Naive B cell (primary cell): ENCODE data around the gene DOC2A. TPM values are rescaled to one million over a fixed set of nuclear protein-coding genes. Genes with fewer than 3 reads are reported as not detected.
"Not testable (repeated sequence)": the region's sequence is repeated elsewhere in the genome, so short reads cannot be mapped to it uniquely, and the experiment has no call there.

Experiments used
- ATAC-seq, 2 donors: fragments of 150-1000 bp; cut with Tn5 transposase; 2 replicates each; pipeline ENCODE4 v1.10.0; 2021; ENCODE audit warnings: low read depth in 2 of 2, mild to moderate bottlenecking in 2 of 2, moderate library complexity in 2 of 2
- DNase-seq: peaks from one replicate; pipeline ENCODE4 v3.0.0; 2022
- H3K27ac Mint-ChIP-seq, 6 donors: one replicate each; pipeline ENCODE4 v1.8.0; 2020 to 2022; ENCODE audit warnings: mild to moderate bottlenecking in 6 of 6, mixed read lengths in 6 of 6, moderate library complexity in 5 of 6, inconsistent platforms in 2 of 6
- H3K27me3 Mint-ChIP-seq, 3 donors: one replicate each; pipeline ENCODE4 v1.8.0; 2021 to 2022; ENCODE audit warnings: mixed read lengths in 3 of 3, mild to moderate bottlenecking in 1 of 3
- H3K36me3 Mint-ChIP-seq, 2 donors: one replicate each; pipeline ENCODE4 v1.8.0; 2020 to 2022; ENCODE audit warnings: mixed read lengths in 2 of 2, inconsistent platforms in 1 of 2, mild to moderate bottlenecking in 1 of 2
- H3K4me1 Mint-ChIP-seq, 3 donors: one replicate each; pipeline ENCODE4 v1.8.0; 2020 to 2022; ENCODE audit warnings: mixed read lengths in 3 of 3, inconsistent platforms in 1 of 3, mild to moderate bottlenecking in 1 of 3, moderate library complexity in 1 of 3
- H3K4me3 Mint-ChIP-seq, 8 donors: one replicate each; pipeline ENCODE4 v1.8.0; 2020 to 2022; ENCODE audit warnings: mild to moderate bottlenecking in 8 of 8, mixed read lengths in 8 of 8, moderate library complexity in 8 of 8, inconsistent platforms in 2 of 8
- H3K9me3 Mint-ChIP-seq, 7 donors: one replicate each; pipeline ENCODE4 v1.8.0; 2020 to 2022; ENCODE audit warnings: mixed read lengths in 7 of 7, mild to moderate bottlenecking in 5 of 7, inconsistent platforms in 2 of 7, moderate library complexity in 1 of 7
- polyA plus RNA-seq, 6 donors: library from polyadenylated mRNA; unstranded; fragments of 300-500 nt; fragmentation: Illumina TruSeq; gene quantifications; one replicate each; pipeline ENCODE4 v1.2.3, GENCODE V29; 2021; ENCODE audit warnings: low read depth in 6 of 6

The DOC2A gene
- polyA plus RNA-seq, 6 donors from 2014 or later, result not detected

GRCh38 chr16:30023586-30023985 lies 12.8 kb upstream of the DOC2A start:
- no peak overlapping the region for H3K4me3 Mint-ChIP-seq
- H3K36me3 Mint-ChIP-seq, result peaks cover 0 to 15% of the 10 kb centered on the region in 2 donors
- DNase-seq (no peak), ATAC-seq (no peak)
- no peaks in the 10 kb centered on the region for H3K9me3 Mint-ChIP-seq
- H3K4me1 Mint-ChIP-seq, result peaks cover 12 to 16% (median 15%) of the 10 kb centered on the region in 3 donors
- H3K27me3 Mint-ChIP-seq, result peaks cover 17 to 42% (median 24%) of the 10 kb centered on the region in 3 donors
- peak overlapping the region in 1 of 6 donors; percentile 33 for H3K27ac Mint-ChIP-seq

- DNase-seq, result no peak
- Mint-ChIP-seq H3K9me3 (no peaks in the 10 kb centered on the region), H3K36me3 (peaks cover 0 to 11% of the 10 kb centered on the region in 2 donors), H3K4me1 (peaks cover 12 to 15% (median 12%) of the 10 kb centered on the region in 3 donors), H3K27me3 (peaks cover 14 to 37% (median 17%) of the 10 kb centered on the region in 3 donors), H3K27ac (peak within 1 kb of the TSS in 1 of 6 donors; percentile 33), H3K4me3 (peak within 1 kb of the TSS in 3 of 8 donors; percentile 20 to 29 (median 28))
- no peak for ATAC-seq
Measured at GRCh38 chr16:30022887-30023286, 12.1 kb upstream of the DOC2A start, which contains the start of gene C16orf92. Gene C16orf92 (plus strand): TSS chr16:30023198. CDS start chr16:30023341, 143 bp downstream.

- peaks cover 0 to 17% (median 0%) of the 10 kb centered on the region in 3 donors for H3K27me3 Mint-ChIP-seq
- DNase-seq (no peak), ATAC-seq (no peak)
- H3K9me3 Mint-ChIP-seq, result no peaks in the 10 kb centered on the region
- peaks cover 11 to 15% (median 12%) of the 10 kb centered on the region in 3 donors for H3K4me1 Mint-ChIP-seq
- no peaks in the 10 kb centered on the region for H3K36me3 Mint-ChIP-seq
- peak overlapping the region in 2 of 8 donors; percentile 22 to 63 for H3K4me3 Mint-ChIP-seq
- H3K27ac Mint-ChIP-seq, result no peak overlapping the region
Measured at GRCh38 chr16:30018731-30019158, 7.9 kb upstream of the DOC2A start.

- not testable (repeated sequence) for DNase-seq, H3K4me3 Mint-ChIP-seq, H3K9me3 Mint-ChIP-seq, H3K27me3 Mint-ChIP-seq, ATAC-seq, H3K27ac Mint-ChIP-seq, H3K36me3 Mint-ChIP-seq
- peaks cover 11 to 18% (median 12%) of the 10 kb centered on the region in 3 donors for H3K4me1 Mint-ChIP-seq
Measured at GRCh38 chr16:30017937-30018336, 7.1 kb upstream of the DOC2A start.

- Mint-ChIP-seq H3K27ac (no peak overlapping the region), H3K4me3 (no peak overlapping the region), H3K36me3 (no peaks in the 10 kb centered on the region), H3K27me3 (peaks cover under 1 to 10% (median 4%) of the 10 kb centered on the region in 3 donors), H3K4me1 (peaks cover 11 to 23% (median 12%) of the 10 kb centered on the region in 3 donors), H3K9me3 (no peaks in the 10 kb centered on the region)
- no peak for ATAC-seq
- no peak for DNase-seq
Measured at GRCh38 chr16:30017277-30017656, 6.4 kb upstream of the DOC2A start.

GRCh38 chr16:30016555-30017276 lies 5.9 kb upstream of the DOC2A start:
- Mint-ChIP-seq H3K27me3 (peaks cover 6 to 15% (median 8%) of the 10 kb centered on the region in 3 donors), H3K36me3 (no peaks in the 10 kb centered on the region), H3K9me3 (no peaks in the 10 kb centered on the region), H3K4me1 (peaks cover 14 to 27% (median 16%) of the 10 kb centered on the region in 3 donors), H3K27ac (no peak overlapping the region), H3K4me3 (no peak overlapping the region)
- ATAC-seq, result no peak
- no peak for DNase-seq

GRCh38 chr16:30015450-30015849 lies 4.6 kb upstream of the DOC2A start:
- H3K36me3 Mint-ChIP-seq, result not testable (repeated sequence)

GRCh38 chr16:30012598-30012997 lies 1.8 kb upstream of the DOC2A start:
- not testable (repeated sequence) for H3K9me3 Mint-ChIP-seq, ATAC-seq, DNase-seq, H3K27ac Mint-ChIP-seq, H3K36me3 Mint-ChIP-seq
- Mint-ChIP-seq H3K27me3 (peaks cover 8 to 40% (median 28%) of the 10 kb centered on the region in 3 donors), H3K4me3 (peak overlapping the region in 3 of 8 donors; percentile 49 to 83 (median 60)), H3K4me1 (peaks cover 13 to 17% (median 17%) of the 10 kb centered on the region in 3 donors)

More at GRCh38 chr16:30015450-30015849, 4.6 kb upstream of the DOC2A start:
- H3K27me3 Mint-ChIP-seq, result peaks cover 8 to 21% (median 11%) of the 10 kb centered on the region in 3 donors
- H3K9me3 Mint-ChIP-seq, ATAC-seq, H3K4me3 Mint-ChIP-seq, DNase-seq, H3K27ac Mint-ChIP-seq: not testable (repeated sequence)
- H3K4me1 Mint-ChIP-seq, result peaks cover 8 to 18% (median 12%) of the 10 kb centered on the region in 3 donors

- peaks cover 13 to 17% (median 17%) of the 10 kb centered on the region in 3 donors for H3K4me1 Mint-ChIP-seq
- peaks cover 8 to 35% (median 28%) of the 10 kb centered on the region in 3 donors for H3K27me3 Mint-ChIP-seq
- H3K27ac Mint-ChIP-seq, result peak overlapping the region in 4 of 6 donors; percentile 36 to 89 (median 53)
- DNase-seq, result no peak
- no peaks in the 10 kb centered on the region for H3K9me3 Mint-ChIP-seq
- H3K4me3 Mint-ChIP-seq, result peak overlapping the region; percentile 5 to 86 (median 82)
- no peaks in the 10 kb centered on the region for H3K36me3 Mint-ChIP-seq
- ATAC-seq, result no peak
Measured at GRCh38 chr16:30011714-30012504, 1.1 kb upstream of the DOC2A start.

- Mint-ChIP-seq H3K4me3 (peak overlapping the region in 7 of 8 donors; percentile 51 to 89 (median 68)), H3K4me1 (peaks cover 13 to 22% (median 17%) of the 10 kb centered on the region in 3 donors), H3K36me3 (no peaks in the 10 kb centered on the region), H3K27ac (no peak overlapping the region), H3K27me3 (peaks cover 8 to 31% (median 28%) of the 10 kb centered on the region in 3 donors), H3K9me3 (no peaks in the 10 kb centered on the region)
- DNase-seq (no peak), ATAC-seq (no peak)
Measured at GRCh38 chr16:30009990-30010843, 610 bp downstream of the DOC2A start.

- no peak for ATAC-seq
Measured at GRCh38 chr16:30009085-30009862, 1.6 kb downstream of the DOC2A start.

GRCh38 chr16:30007378-30007895 lies 3.4 kb downstream of the DOC2A start:
- Mint-ChIP-seq H3K4me3 (no peak overlapping the region), H3K27me3 (peaks cover 5 to 31% (median 28%) of the 10 kb centered on the region in 3 donors), H3K27ac (peak overlapping the region in 1 of 6 donors; percentile 60), H3K4me1 (peaks cover 13 to 38% (median 23%) of the 10 kb centered on the region in 3 donors), H3K9me3 (no peaks in the 10 kb centered on the region), H3K36me3 (peaks cover 0 to 9% of the 10 kb centered on the region in 2 donors)
- DNase-seq (no peak), ATAC-seq (no peak)

More at GRCh38 chr16:30009085-30009862, 1.6 kb downstream of the DOC2A start:
- H3K4me1 Mint-ChIP-seq, result peaks cover 14 to 32% (median 17%) of the 10 kb centered on the region in 3 donors
- H3K4me3 Mint-ChIP-seq, result peak overlapping the region in 5 of 8 donors; percentile 14 to 86 (median 66)
- H3K9me3 Mint-ChIP-seq, result no peaks in the 10 kb centered on the region
- H3K36me3 Mint-ChIP-seq, result no peaks in the 10 kb centered on the region
- DNase-seq, result no peak
- peaks cover 8 to 31% (median 28%) of the 10 kb centered on the region in 3 donors for H3K27me3 Mint-ChIP-seq
- H3K27ac Mint-ChIP-seq, result no peak overlapping the region
